Esophagus squamous epithelium (tissue), 4 donors: Measurements from ENCODE around the gene PRKCQ.

ENCODE experiments used
- CTCF ChIP-seq, 6 experiments: fragments of 450-650 bp in 4 of 6; fragments of 200-600 bp in 2 of 6; sonication (generic) in 2 of 6; IDR thresholded peaks; one replicate each; pipeline ENCODE4 v1.5.1; 2016 to 2019; ENCODE audit warnings: antibody characterized with exemption in 6 of 6, mild to moderate bottlenecking in 4 of 6, moderate library complexity in 4 of 6
- POLR2A ChIP-seq, 4 donors: fragments of 450-650 bp; IDR thresholded peaks; one replicate each; pipeline ENCODE4 v1.6.1; 2017; ENCODE audit warnings: antibody characterized with exemption in 4 of 4, mild to moderate bottlenecking in 4 of 4, moderate library complexity in 3 of 4

GRCh38 chr10:6530966-6531365, 49.1 kb downstream of the PRKCQ start:
- TF ChIP-seq CTCF (IDR thresholded peaks at IDR 0.05) (no peak), POLR2A (IDR thresholded peaks at IDR 0.05) (no peak)
